ENCODE measurements around the gene LIMS2. TPM values are rescaled to one million over a fixed set of nuclear protein-coding genes. Genes with fewer than 3 reads are reported as not detected.

LIMS2 gene
- total and polyA plus RNA-seq, 2 of the 8 experiments (the other 6 are each of a cell fraction or from before 2014, with no cell fraction given), result 3.3 to 4.8 TPM

- no peak overlapping the region for H2AFZ ChIP-seq (ENCODE audit: low read length)
- H3K9me3 ChIP-seq (ENCODE audit: insufficient read depth in 2 of 2, low read depth in 1 of 2, low read length in 1 of 2), result no peaks in the 10 kb centered on the region
- no peak overlapping the region for H2BK20ac ChIP-seq (ENCODE audit: low read length)
- no peak overlapping the region for H2BK12ac ChIP-seq (ENCODE audit: low read depth, low read length)
- no peak overlapping the region for H3K4ac ChIP-seq (replicated peaks; ENCODE audit: insufficient read length, low read depth, low read length)
- no peaks in the 10 kb centered on the region for H3K79me1 ChIP-seq (ENCODE audit: low read depth, low read length)
- H3K18ac ChIP-seq (ENCODE audit: extremely low read depth, low read length), result no peak overlapping the region
- H3K23ac ChIP-seq (ENCODE audit: insufficient read length), result no peak overlapping the region
- no peaks in the 10 kb centered on the region for H3K23me2 ChIP-seq (ENCODE audit: low read depth, low read length)
- no peak for DNase-seq (ENCODE audit: low read depth in 1 of 2, low spot score in 2 of 2)
- ChIA-PET CTCF (ENCODE audit: partially characterized antibody) (interaction anchor here (0.9 to 1.0 kb wide), 2 partner anchors 24 to 43 kb away, joined by 3 to 5 read pairs; no protein-coding TSS in a partner anchor), POLR2A (ENCODE audit: partially characterized antibody) (no interaction called here)
- H2AK5ac ChIP-seq (ENCODE audit: low read depth, low read length), result no peak overlapping the region
- no peak overlapping the region for H3K14ac ChIP-seq (ENCODE audit: insufficient read length)
- FAIRE-seq, result no peak
- H3K36me3 ChIP-seq (ENCODE audit: control insufficient read depth in 2 of 4, insufficient read depth in 4 of 4, low read length in 3 of 4), result no peaks in the 10 kb centered on the region
- H4K8ac ChIP-seq (ENCODE audit: extremely low read depth, insufficient read depth, low read length), result no peak overlapping the region
- no peak overlapping the region for H4K5ac ChIP-seq (ENCODE audit: insufficient read length, low read depth, low read length)
- H3K4me2 ChIP-seq (ENCODE audit: insufficient read depth in 1 of 2, low read depth in 2 of 2, low read length in 2 of 2), result no peak overlapping the region
- H3K27ac ChIP-seq (ENCODE audit: low read depth, low read length), result no peak overlapping the region
- H3K4me3 ChIP-seq (ENCODE audit: extremely low read depth in 1 of 4, insufficient read depth in 2 of 4, low read depth in 3 of 4, low read length in 4 of 4), result no peak overlapping the region
- no peak overlapping the region for H4K91ac ChIP-seq (replicated peaks; ENCODE audit: insufficient read length, low read length)
- H3K27me3 ChIP-seq (replicated peaks in 1 of 4; ENCODE audit: control insufficient read depth in 3 of 4, extremely low read depth in 1 of 4, insufficient read depth in 3 of 4, low read length in 3 of 4), result no peaks in the 10 kb centered on the region
- H3K9ac ChIP-seq (replicated peaks in 1 of 4; ENCODE audit: extremely low read depth in 1 of 4, low read depth in 3 of 4, low read length in 3 of 4), result no peak overlapping the region
- WGBS, 2 experiments (ENCODE audit: extremely low coverage in 1 of 2, insufficient coverage in 1 of 2, insufficient read length in 1 of 2, insufficient replicate concordance in 2 of 2, low coverage in 1 of 2, low lambda C conversion rate in 2 of 2, missing lambda C conversion rate in 1 of 2), result 94% methylated on average over 15 of the region's 16 CpGs; no CpG with 5 or more reads in 1 of the 2 experiments
- no peak overlapping the region for H3K56ac ChIP-seq (replicated peaks; ENCODE audit: insufficient read length, low read depth, low read length)
- peaks cover 0 to 19% (median 7%) of the 10 kb centered on the region in 4 experiments; a peak in 6 of 7 replicates for H3K4me1 ChIP-seq (replicated peaks in 1 of 4; ENCODE audit: control insufficient read depth in 3 of 4, insufficient read depth in 4 of 4, low read length in 3 of 4)
- no peak overlapping the region for H2BK5ac ChIP-seq (ENCODE audit: low read depth, low read length)
- H2BK15ac ChIP-seq (ENCODE audit: low read length), result no peak overlapping the region; the same call in 1 of the 2 replicates
- H4K20me1 ChIP-seq (replicated peaks in 1 of 2; ENCODE audit: control insufficient read depth in 1 of 2, insufficient read depth in 2 of 2, low read length in 2 of 2), result no peaks in the 10 kb centered on the region
- no peak overlapping the region for H2BK120ac ChIP-seq (replicated peaks; ENCODE audit: low read depth, low read length)
- H3K79me2 ChIP-seq (ENCODE audit: control insufficient read depth in 1 of 2, insufficient read depth in 2 of 2, low read length in 2 of 2), result no peaks in the 10 kb centered on the region
- TF ChIP-seq TBP (IDR thresholded peaks at IDR 0.05; ENCODE audit: low read depth, low read length) (no peak), SRF (IDR thresholded peaks at IDR 0.05; ENCODE audit: low read depth, low read length) (no peak), GABPA (IDR thresholded peaks at IDR 0.05; ENCODE audit: borderline replicate concordance, insufficient read depth, low read length) (no peak), CHD1 (IDR thresholded peaks at IDR 0.05; ENCODE audit: low read depth, low read length) (no peak), PHF8 (conservative IDR thresholded peaks at IDR 0.05; ENCODE audit: low read depth, low read length) (no peak), SP2 (IDR thresholded peaks at IDR 0.05; ENCODE audit: low read length) (no peak), RAD21 (IDR thresholded peaks at IDR 0.05 in 1 of 2, conservative IDR thresholded peaks at IDR 0.05 in 1 of 2; ENCODE audit: low read depth in 2 of 2, low read length in 2 of 2) (no peak), RXRA (IDR thresholded peaks at IDR 0.05; ENCODE audit: insufficient read depth, low read depth, low read length) (no peak), CEBPB (IDR thresholded peaks at IDR 0.05; ENCODE audit: low read depth, low read length) (no peak), ATF3 (IDR thresholded peaks at IDR 0.05; ENCODE audit: insufficient read depth, low read depth, low read length) (no peak), GTF2F1 (IDR thresholded peaks at IDR 0.05; ENCODE audit: borderline replicate concordance, low read depth, low read length) (no peak), SUZ12 (IDR thresholded peaks at IDR 0.05; ENCODE audit: low read length) (no peak)
These were observed 41.2 kb downstream of the LIMS2 start for GRCh38 chr2:127634066-127634617.
